GM12878 (cell line): ENCODE measurements around the gene OR1L4. TPM values are rescaled to one million over a fixed set of nuclear protein-coding genes. Genes with fewer than 3 reads are reported as not detected.

Source experiments
- polyA plus RNA-seq, 11 experiments: library from polyadenylated mRNA; depleted of rRNA in 4 of 11; unstranded in 6 of 11; stranded (reverse) in 5 of 11; fragments of >200 nt; fragmentation: Nextera tagmentation in 4 of 11; fragmentation: Illumina TruSeq in 1 of 11; extraction: Ambion mirVana in 4 of 11; extraction: Trizol in 1 of 11; gene quantifications; 1 replicate in 1 of 11; 2 replicates in 10 of 11; pipeline versions ENCODE4 v1.2.1 to v1.2.3, GENCODE V29; 2011 to 2016; ENCODE audit warnings: inconsistent platforms in 2 of 11, missing spikeins in 2 of 11, low read depth in 1 of 11
- total RNA-seq, 4 experiments: library from RNA; depleted of rRNA in 3 of 4; stranded (reverse); fragments of >200 nt in 3 of 4; fragmentation: Illumina TruSeq in 1 of 4; extraction: Trizol in 1 of 4; gene quantifications; 2 replicates each; pipeline versions ENCODE4 v1.2.1 to v1.2.3, GENCODE V29; 2013 to 2021

OR1L4 gene
- total and polyA plus RNA-seq, 10 of the 15 experiments (the other 5 are each of a cell fraction or from before 2014, with no cell fraction given): not detected

Other genes starting within 250 kb of the OR1L4 start
Only the 7 nearest of the 18 such genes appear.
- not detected in 2 replicates for gene OR1B1, start 66.4 kb upstream of the OR1L4 start, total RNA-seq (2014; rRNA removed)
- not detected in 2 replicates for gene OR1B1, start 66.4 kb upstream of the OR1L4 start, total RNA-seq (2014; rRNA removed; fragmentation: Illumina TruSeq; extraction: Trizol)
- not detected in 2 replicates for gene OR1B1, start 66.4 kb upstream of the OR1L4 start, total RNA-seq (2021)
- not detected in 2 replicates for gene OR1B1, start 66.4 kb upstream of the OR1L4 start, polyA plus RNA-seq (2011; rRNA removed)
- gene OR1B1, start 66.4 kb upstream of the OR1L4 start, polyA plus RNA-seq (2014; fragmentation: Illumina TruSeq; extraction: Trizol): not detected in 2 replicates
- gene OR1B1, start 66.4 kb upstream of the OR1L4 start, polyA plus RNA-seq (2014; fragmentation: Nextera tagmentation; extraction: Ambion mirVana): not detected
- not detected in 2 replicates for gene OR1B1, start 66.4 kb upstream of the OR1L4 start, polyA plus RNA-seq (2014; rRNA removed)
- gene OR1B1, start 66.4 kb upstream of the OR1L4 start, polyA plus RNA-seq (2016; fragmentation: Nextera tagmentation; extraction: Ambion mirVana): not detected
- not detected in 2 replicates for gene OR1L1, start 62.3 kb upstream of the OR1L4 start, total RNA-seq (2014; rRNA removed)
- gene OR1L1, start 62.3 kb upstream of the OR1L4 start, total RNA-seq (2014; rRNA removed; fragmentation: Illumina TruSeq; extraction: Trizol): not detected in 2 replicates
- gene OR1L1, start 62.3 kb upstream of the OR1L4 start, total RNA-seq (2021): not detected in 2 replicates
- gene OR1L1, start 62.3 kb upstream of the OR1L4 start, polyA plus RNA-seq (2011; rRNA removed): not detected in 2 replicates
- not detected in 2 replicates for gene OR1L1, start 62.3 kb upstream of the OR1L4 start, polyA plus RNA-seq (2014; fragmentation: Illumina TruSeq; extraction: Trizol)
- not detected for gene OR1L1, start 62.3 kb upstream of the OR1L4 start, polyA plus RNA-seq (2014; fragmentation: Nextera tagmentation; extraction: Ambion mirVana)
- gene OR1L1, start 62.3 kb upstream of the OR1L4 start, polyA plus RNA-seq (2014; rRNA removed): not detected in 2 replicates
- not detected for gene OR1L1, start 62.3 kb upstream of the OR1L4 start, polyA plus RNA-seq (2016; fragmentation: Nextera tagmentation; extraction: Ambion mirVana)
- not detected in 2 replicates for gene OR1L3, start 48.9 kb upstream of the OR1L4 start, total RNA-seq (2014; rRNA removed)
- not detected in 2 replicates for gene OR1L3, start 48.9 kb upstream of the OR1L4 start, total RNA-seq (2014; rRNA removed; fragmentation: Illumina TruSeq; extraction: Trizol)
- gene OR1L3, start 48.9 kb upstream of the OR1L4 start, total RNA-seq (2021): not detected in 2 replicates
- 0.07 TPM in 1 of 2 replicates, not detected in the other for gene OR1L3, start 48.9 kb upstream of the OR1L4 start, polyA plus RNA-seq (2011; rRNA removed)
- gene OR1L3, start 48.9 kb upstream of the OR1L4 start, polyA plus RNA-seq (2014; fragmentation: Illumina TruSeq; extraction: Trizol): not detected in 2 replicates
- not detected for gene OR1L3, start 48.9 kb upstream of the OR1L4 start, polyA plus RNA-seq (2014; fragmentation: Nextera tagmentation; extraction: Ambion mirVana)
- gene OR1L3, start 48.9 kb upstream of the OR1L4 start, polyA plus RNA-seq (2014; rRNA removed): not detected in 2 replicates
- not detected for gene OR1L3, start 48.9 kb upstream of the OR1L4 start, polyA plus RNA-seq (2016; fragmentation: Nextera tagmentation; extraction: Ambion mirVana)
- not detected in 2 replicates for gene OR1L6, start 18.3 kb downstream of the OR1L4 start, total RNA-seq (2014; rRNA removed)
- not detected in 2 replicates for gene OR1L6, start 18.3 kb downstream of the OR1L4 start, total RNA-seq (2014; rRNA removed; fragmentation: Illumina TruSeq; extraction: Trizol)
- not detected in 2 replicates for gene OR1L6, start 18.3 kb downstream of the OR1L4 start, total RNA-seq (2021)
- not detected in 2 replicates for gene OR1L6, start 18.3 kb downstream of the OR1L4 start, polyA plus RNA-seq (2011; rRNA removed)
- not detected in 2 replicates for gene OR1L6, start 18.3 kb downstream of the OR1L4 start, polyA plus RNA-seq (2014; fragmentation: Illumina TruSeq; extraction: Trizol)
- not detected for gene OR1L6, start 18.3 kb downstream of the OR1L4 start, polyA plus RNA-seq (2014; fragmentation: Nextera tagmentation; extraction: Ambion mirVana)
- not detected in 2 replicates for gene OR1L6, start 18.3 kb downstream of the OR1L4 start, polyA plus RNA-seq (2014; rRNA removed)
- not detected for gene OR1L6, start 18.3 kb downstream of the OR1L4 start, polyA plus RNA-seq (2016; fragmentation: Nextera tagmentation; extraction: Ambion mirVana)
- gene OR5C1, start 64.9 kb downstream of the OR1L4 start, total RNA-seq (2014; rRNA removed): not detected in 2 replicates
- gene OR5C1, start 64.9 kb downstream of the OR1L4 start, total RNA-seq (2014; rRNA removed; fragmentation: Illumina TruSeq; extraction: Trizol): not detected in 2 replicates
- not detected in 2 replicates for gene OR5C1, start 64.9 kb downstream of the OR1L4 start, total RNA-seq (2021)
- gene OR5C1, start 64.9 kb downstream of the OR1L4 start, polyA plus RNA-seq (2011; rRNA removed): not detected in 2 replicates
- gene OR5C1, start 64.9 kb downstream of the OR1L4 start, polyA plus RNA-seq (2014; fragmentation: Illumina TruSeq; extraction: Trizol): not detected in 2 replicates
- not detected for gene OR5C1, start 64.9 kb downstream of the OR1L4 start, polyA plus RNA-seq (2014; fragmentation: Nextera tagmentation; extraction: Ambion mirVana)
- not detected in 2 replicates for gene OR5C1, start 64.9 kb downstream of the OR1L4 start, polyA plus RNA-seq (2014; rRNA removed)
- not detected for gene OR5C1, start 64.9 kb downstream of the OR1L4 start, polyA plus RNA-seq (2016; fragmentation: Nextera tagmentation; extraction: Ambion mirVana)
- not detected in 2 replicates for gene OR1K1, start 76.1 kb downstream of the OR1L4 start, total RNA-seq (2014; rRNA removed)
- gene OR1K1, start 76.1 kb downstream of the OR1L4 start, total RNA-seq (2014; rRNA removed; fragmentation: Illumina TruSeq; extraction: Trizol): not detected in 2 replicates
- gene OR1K1, start 76.1 kb downstream of the OR1L4 start, total RNA-seq (2021): not detected in 2 replicates
- not detected in 2 replicates for gene OR1K1, start 76.1 kb downstream of the OR1L4 start, polyA plus RNA-seq (2011; rRNA removed)
- not detected in 2 replicates for gene OR1K1, start 76.1 kb downstream of the OR1L4 start, polyA plus RNA-seq (2014; fragmentation: Illumina TruSeq; extraction: Trizol)
- not detected for gene OR1K1, start 76.1 kb downstream of the OR1L4 start, polyA plus RNA-seq (2014; fragmentation: Nextera tagmentation; extraction: Ambion mirVana)
- gene OR1K1, start 76.1 kb downstream of the OR1L4 start, polyA plus RNA-seq (2014; rRNA removed): not detected in 2 replicates
- gene OR1K1, start 76.1 kb downstream of the OR1L4 start, polyA plus RNA-seq (2016; fragmentation: Nextera tagmentation; extraction: Ambion mirVana): not detected
- gene PDCL, start 104.6 kb downstream of the OR1L4 start, total RNA-seq (2014; rRNA removed): 13.4 and 18.0 TPM in 2 replicates
- 18.4 and 19.8 TPM in 2 replicates for gene PDCL, start 104.6 kb downstream of the OR1L4 start, total RNA-seq (2014; rRNA removed; fragmentation: Illumina TruSeq; extraction: Trizol)
- gene PDCL, start 104.6 kb downstream of the OR1L4 start, total RNA-seq (2021): 15.5 and 16.5 TPM in 2 replicates
- 13.1 and 17.1 TPM in 2 replicates for gene PDCL, start 104.6 kb downstream of the OR1L4 start, polyA plus RNA-seq (2011; rRNA removed)
- 12.3 and 13.0 TPM in 2 replicates for gene PDCL, start 104.6 kb downstream of the OR1L4 start, polyA plus RNA-seq (2014; fragmentation: Illumina TruSeq; extraction: Trizol)
- 10 to 100 TPM; 15.9 to 20.9 TPM for gene PDCL, start 104.6 kb downstream of the OR1L4 start, polyA plus RNA-seq (2014; fragmentation: Nextera tagmentation; extraction: Ambion mirVana)
- gene PDCL, start 104.6 kb downstream of the OR1L4 start, polyA plus RNA-seq (2014; rRNA removed): 11.2 and 11.5 TPM in 2 replicates
- gene PDCL, start 104.6 kb downstream of the OR1L4 start, polyA plus RNA-seq (2016; fragmentation: Nextera tagmentation; extraction: Ambion mirVana): 10 to 100 TPM; 17.1 to 18.0 TPM